Measurements from ENCODE around the gene SERINC2.

DNA sequence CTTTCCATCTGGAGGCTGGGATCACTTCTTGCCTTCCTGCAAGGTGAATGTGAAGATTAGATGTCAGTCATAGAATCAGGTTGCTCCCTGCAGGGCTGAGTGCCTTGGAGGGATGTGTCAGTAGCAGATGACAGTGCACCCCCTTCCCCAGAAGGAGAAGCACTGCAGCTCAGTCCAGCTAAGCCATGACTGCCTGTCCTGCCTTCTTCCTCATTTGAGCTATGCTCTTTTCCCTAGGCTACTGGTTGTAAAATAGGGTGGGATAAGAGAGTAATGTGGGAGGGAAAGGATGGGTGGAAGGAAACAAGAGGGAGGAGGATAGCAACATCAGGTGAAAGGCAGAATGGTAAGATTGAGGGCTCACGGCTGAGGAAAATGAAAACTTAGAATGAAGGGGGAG lies 29.0 kb upstream of the SERINC2 start:
- TF ChIP-seq, protein P1, sequence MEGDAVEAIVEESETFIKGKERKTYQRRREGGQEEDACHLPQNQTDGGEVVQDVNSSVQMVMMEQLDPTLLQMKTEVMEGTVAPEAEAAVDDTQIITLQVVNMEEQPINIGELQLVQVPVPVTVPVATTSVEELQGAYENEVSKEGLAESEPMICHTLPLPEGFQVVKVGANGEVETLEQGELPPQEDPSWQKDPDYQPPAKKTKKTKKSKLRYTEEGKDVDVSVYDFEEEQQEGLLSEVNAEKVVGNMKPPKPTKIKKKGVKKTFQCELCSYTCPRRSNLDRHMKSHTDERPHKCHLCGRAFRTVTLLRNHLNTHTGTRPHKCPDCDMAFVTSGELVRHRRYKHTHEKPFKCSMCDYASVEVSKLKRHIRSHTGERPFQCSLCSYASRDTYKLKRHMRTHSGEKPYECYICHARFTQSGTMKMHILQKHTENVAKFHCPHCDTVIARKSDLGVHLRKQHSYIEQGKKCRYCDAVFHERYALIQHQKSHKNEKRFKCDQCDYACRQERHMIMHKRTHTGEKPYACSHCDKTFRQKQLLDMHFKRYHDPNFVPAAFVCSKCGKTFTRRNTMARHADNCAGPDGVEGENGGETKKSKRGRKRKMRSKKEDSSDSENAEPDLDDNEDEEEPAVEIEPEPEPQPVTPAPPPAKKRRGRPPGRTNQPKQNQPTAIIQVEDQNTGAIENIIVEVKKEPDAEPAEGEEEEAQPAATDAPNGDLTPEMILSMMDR (IDR thresholded peaks at IDR 0.05; ENCODE audit: low read depth, low read length, missing input control), result no peak
- TF ChIP-seq, protein P2, sequence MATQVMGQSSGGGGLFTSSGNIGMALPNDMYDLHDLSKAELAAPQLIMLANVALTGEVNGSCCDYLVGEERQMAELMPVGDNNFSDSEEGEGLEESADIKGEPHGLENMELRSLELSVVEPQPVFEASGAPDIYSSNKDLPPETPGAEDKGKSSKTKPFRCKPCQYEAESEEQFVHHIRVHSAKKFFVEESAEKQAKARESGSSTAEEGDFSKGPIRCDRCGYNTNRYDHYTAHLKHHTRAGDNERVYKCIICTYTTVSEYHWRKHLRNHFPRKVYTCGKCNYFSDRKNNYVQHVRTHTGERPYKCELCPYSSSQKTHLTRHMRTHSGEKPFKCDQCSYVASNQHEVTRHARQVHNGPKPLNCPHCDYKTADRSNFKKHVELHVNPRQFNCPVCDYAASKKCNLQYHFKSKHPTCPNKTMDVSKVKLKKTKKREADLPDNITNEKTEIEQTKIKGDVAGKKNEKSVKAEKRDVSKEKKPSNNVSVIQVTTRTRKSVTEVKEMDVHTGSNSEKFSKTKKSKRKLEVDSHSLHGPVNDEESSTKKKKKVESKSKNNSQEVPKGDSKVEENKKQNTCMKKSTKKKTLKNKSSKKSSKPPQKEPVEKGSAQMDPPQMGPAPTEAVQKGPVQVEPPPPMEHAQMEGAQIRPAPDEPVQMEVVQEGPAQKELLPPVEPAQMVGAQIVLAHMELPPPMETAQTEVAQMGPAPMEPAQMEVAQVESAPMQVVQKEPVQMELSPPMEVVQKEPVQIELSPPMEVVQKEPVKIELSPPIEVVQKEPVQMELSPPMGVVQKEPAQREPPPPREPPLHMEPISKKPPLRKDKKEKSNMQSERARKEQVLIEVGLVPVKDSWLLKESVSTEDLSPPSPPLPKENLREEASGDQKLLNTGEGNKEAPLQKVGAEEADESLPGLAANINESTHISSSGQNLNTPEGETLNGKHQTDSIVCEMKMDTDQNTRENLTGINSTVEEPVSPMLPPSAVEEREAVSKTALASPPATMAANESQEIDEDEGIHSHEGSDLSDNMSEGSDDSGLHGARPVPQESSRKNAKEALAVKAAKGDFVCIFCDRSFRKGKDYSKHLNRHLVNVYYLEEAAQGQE (IDR thresholded peaks at IDR 0.05), result no peak
- TF ChIP-seq, protein P3, sequence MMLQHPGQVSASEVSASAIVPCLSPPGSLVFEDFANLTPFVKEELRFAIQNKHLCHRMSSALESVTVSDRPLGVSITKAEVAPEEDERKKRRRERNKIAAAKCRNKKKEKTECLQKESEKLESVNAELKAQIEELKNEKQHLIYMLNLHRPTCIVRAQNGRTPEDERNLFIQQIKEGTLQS (IDR thresholded peaks at IDR 0.05), result no peak
- TF ChIP-seq TAF1 (conservative IDR thresholded peaks at IDR 0.05) (no peak), FOXA2 (IDR thresholded peaks at IDR 0.05) (no peak), GABPA (IDR thresholded peaks at IDR 0.05 in 1 of 2, conservative IDR thresholded peaks at IDR 0.05 in 1 of 2) (no peak)

Data from liver (tissue), 3 donors.